Sigmoid colon (tissue), 4 donors: ENCODE measurements around the gene FBLN1.

Source experiments
- CTCF ChIP-seq, 4 experiments: fragments of 450-650 bp in 3 of 4; fragments of 200-600 bp in 1 of 4; IDR thresholded peaks; one replicate each; pipeline ENCODE4 v1.5.1; 2016 to 2019; ENCODE audit warnings: antibody characterized with exemption in 4 of 4, mild to moderate bottlenecking in 3 of 4, moderate library complexity in 2 of 4
- EP300 ChIP-seq, 4 donors: sonication (generic); formaldehyde crosslinking; IDR thresholded peaks; one replicate each; pipeline ENCODE4 v1.6.1; 2017; ENCODE audit warnings: antibody characterized with exemption in 4 of 4
- POLR2A ChIP-seq, 2 donors: fragments of 450-650 bp; IDR thresholded peaks; one replicate each; pipeline ENCODE4 v1.6.1; 2016; ENCODE audit warnings: antibody characterized with exemption in 2 of 2, mild to moderate bottlenecking in 2 of 2, moderate library complexity in 2 of 2

- TF ChIP-seq CTCF (IDR thresholded peaks at IDR 0.05) = no peak
- no peak for TF ChIP-seq POLR2A (IDR thresholded peaks at IDR 0.05)
- TF ChIP-seq EP300 (IDR thresholded peaks at IDR 0.05) = no peak
These were observed 20.5 kb upstream of the FBLN1 start for GRCh38 chr22:45482169-45482568.
